Gastrocnemius medialis (tissue), 4 donors: ENCODE measurements around the gene TBC1D5. TPM values are rescaled to one million over a fixed set of nuclear protein-coding genes. Genes with fewer than 3 reads are reported as not detected.
"Not testable (repeated sequence)": the region's sequence is repeated elsewhere in the genome, so short reads cannot be mapped to it uniquely, and the experiment has no call there.

Experiments used
- ATAC-seq, 2 donors: fragments of 150-250 bp; one replicate each; pipeline ENCODE4 v1.9.1; 2016
- DNase-seq, 2 donors: peaks; one replicate each; pipeline ENCODE4 v3.0.0-alpha.2; 2019
- H3K27ac ChIP-seq, 4 donors: fragments of 200-600 bp; sonication (generic); 1 replicate in 1 of 4; 2 replicates in 3 of 4; pipeline ENCODE4 v1.5.1; 2016 to 2018; ENCODE audit warnings: mild to moderate bottlenecking in 2 of 4, moderate library complexity in 1 of 4
- H3K27me3 ChIP-seq, 3 donors: fragments of 200-600 bp; sonication (generic) in 2 of 3; 1 replicate in 1 of 3; 2 replicates in 2 of 3; pipeline versions ENCODE4 v1.5.1 to v1.6.0; 2016 to 2019; ENCODE audit warnings: mild to moderate bottlenecking in 1 of 3, moderate library complexity in 1 of 3
- H3K36me3 ChIP-seq, 2 donors: fragments of 200-600 bp; sonication (generic) in 1 of 2; one replicate each; pipeline ENCODE4 v1.5.1; 2017 to 2018
- H3K4me1 ChIP-seq, 2 donors: fragments of 200-600 bp; sonication (generic) in 1 of 2; one replicate each; pipeline ENCODE4 v1.5.1; 2016 to 2017; ENCODE audit warnings: mild to moderate bottlenecking in 2 of 2
- H3K4me3 ChIP-seq, 4 donors: fragments of 200-600 bp; sonication (generic) in 3 of 4; 1 replicate in 1 of 4; 2 replicates in 3 of 4; pipeline ENCODE4 v1.5.1; 2016 to 2019; ENCODE audit warnings: mild to moderate bottlenecking in 2 of 4
- H3K9me3 ChIP-seq, 3 donors: fragments of 200-600 bp; sonication (generic) in 2 of 3; 1 replicate in 1 of 3; 2 replicates in 2 of 3; pipeline ENCODE4 v1.5.1; 2016 to 2019
- POLR2A ChIP-seq, 2 donors: fragments of 450-650 bp; IDR thresholded peaks; one replicate each; pipeline ENCODE4 v1.6.1; 2017; ENCODE audit warnings: antibody characterized with exemption in 2 of 2, mild to moderate bottlenecking in 2 of 2, moderate library complexity in 2 of 2
- in situ Hi-C, 4 donors: fragments of 200-750 bp; cut with MboI; loops; one replicate each; pipeline versions ENCODE4 v1.15.0 to v1.8.0; 2017; ENCODE audit warnings: low sequenced_read_pairs in 4 of 4
- intact Hi-C: fragments of 100-400 bp; cut with DNase I; formaldehyde crosslinking; loops from one replicate; pipeline ENCODE4 v1.15.1; 2023; ENCODE audit warnings: low total_unique reads
- total RNA-seq, 4 donors: library from RNA; depleted of rRNA; stranded (reverse); fragments of >200 nt; gene quantifications; one replicate each; pipeline versions ENCODE4 v1.1.0 to v1.2.3, GENCODE V29; 2016
- TF ChIP-seq, protein P1 (sequence below), 5 experiments: fragments of 450-650 bp in 3 of 5; fragments of 200-600 bp in 2 of 5; sonication (generic) in 2 of 5; IDR thresholded peaks in 4 of 5; conservative IDR thresholded peaks in 1 of 5; 1 replicate in 4 of 5; 2 replicates in 1 of 5; pipeline ENCODE4 v1.5.1; 2016 to 2019; ENCODE audit warnings: antibody characterized with exemption in 5 of 5, mild to moderate bottlenecking in 3 of 5, moderate library complexity in 3 of 5

TBC1D5 gene
- total RNA-seq, 4 donors from 2014 or later, result 20.3 to 34.4 (median 27.1) TPM

DNA sequence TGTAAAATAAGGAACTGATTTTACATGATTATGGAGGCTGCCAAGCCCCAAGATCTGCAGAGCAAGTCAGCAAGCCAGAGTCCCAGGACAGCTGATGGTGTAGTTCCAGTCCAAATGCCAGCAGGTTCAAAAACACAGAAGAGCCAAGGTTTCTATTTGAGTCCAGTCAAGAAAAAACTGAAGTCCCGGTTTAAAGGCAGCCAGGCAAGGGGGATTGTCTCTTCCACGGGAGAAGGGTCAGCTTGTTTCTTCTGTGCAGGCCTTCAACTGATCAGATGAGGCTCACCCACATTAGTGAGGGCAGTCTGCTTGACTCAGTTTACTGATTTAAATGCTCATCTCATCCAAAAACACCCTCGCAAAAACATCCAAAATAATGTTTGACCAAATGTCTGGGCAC is 611.5 kb downstream of the TBC1D5 start:
- Histone ChIP-seq H3K36me3 (no peaks in the 10 kb centered on the region), H3K27ac (no peak overlapping the region), H3K4me3 (no peak overlapping the region), H3K9me3 (no peaks in the 10 kb centered on the region), H3K27me3 (no peaks in the 10 kb centered on the region), H3K4me1 (no peaks in the 10 kb centered on the region)
- ATAC-seq, result no peak
- intact Hi-C loops, result no loop called here
- TF ChIP-seq, protein P1, sequence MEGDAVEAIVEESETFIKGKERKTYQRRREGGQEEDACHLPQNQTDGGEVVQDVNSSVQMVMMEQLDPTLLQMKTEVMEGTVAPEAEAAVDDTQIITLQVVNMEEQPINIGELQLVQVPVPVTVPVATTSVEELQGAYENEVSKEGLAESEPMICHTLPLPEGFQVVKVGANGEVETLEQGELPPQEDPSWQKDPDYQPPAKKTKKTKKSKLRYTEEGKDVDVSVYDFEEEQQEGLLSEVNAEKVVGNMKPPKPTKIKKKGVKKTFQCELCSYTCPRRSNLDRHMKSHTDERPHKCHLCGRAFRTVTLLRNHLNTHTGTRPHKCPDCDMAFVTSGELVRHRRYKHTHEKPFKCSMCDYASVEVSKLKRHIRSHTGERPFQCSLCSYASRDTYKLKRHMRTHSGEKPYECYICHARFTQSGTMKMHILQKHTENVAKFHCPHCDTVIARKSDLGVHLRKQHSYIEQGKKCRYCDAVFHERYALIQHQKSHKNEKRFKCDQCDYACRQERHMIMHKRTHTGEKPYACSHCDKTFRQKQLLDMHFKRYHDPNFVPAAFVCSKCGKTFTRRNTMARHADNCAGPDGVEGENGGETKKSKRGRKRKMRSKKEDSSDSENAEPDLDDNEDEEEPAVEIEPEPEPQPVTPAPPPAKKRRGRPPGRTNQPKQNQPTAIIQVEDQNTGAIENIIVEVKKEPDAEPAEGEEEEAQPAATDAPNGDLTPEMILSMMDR (IDR thresholded peaks at IDR 0.05 in 4 of 5, conservative IDR thresholded peaks at IDR 0.05 in 1 of 5), result no peak
- TF ChIP-seq POLR2A (IDR thresholded peaks at IDR 0.05), result no peak
- no peak for DNase-seq
- in situ Hi-C loops, result no loop called here

DNA sequence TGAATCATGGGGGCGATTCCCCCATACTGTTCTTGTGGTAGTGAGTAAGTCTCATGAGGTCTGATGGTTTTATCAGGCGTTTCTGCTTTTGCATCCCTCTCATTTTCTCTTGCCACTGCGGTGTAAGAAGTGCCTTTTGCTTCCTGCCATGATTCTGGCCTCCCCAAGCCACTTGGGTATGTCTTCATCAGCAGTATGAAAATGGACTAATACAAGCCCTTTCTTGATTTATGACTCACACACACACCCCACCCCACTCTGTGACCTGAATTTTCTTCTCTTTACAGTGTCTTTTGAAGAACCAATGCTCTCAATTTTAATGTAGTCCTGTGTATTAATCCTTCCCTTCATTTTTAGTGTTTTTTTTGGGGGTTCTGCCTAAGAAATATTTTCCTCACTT is 612.9 kb downstream of the TBC1D5 start:
- Histone ChIP-seq H3K27ac (no peak overlapping the region), H3K36me3 (no peaks in the 10 kb centered on the region), H3K4me1 (no peaks in the 10 kb centered on the region), H3K4me3 (no peak overlapping the region), H3K27me3 (no peaks in the 10 kb centered on the region), H3K9me3 (no peaks in the 10 kb centered on the region)
- TF ChIP-seq, protein P1 (IDR thresholded peaks at IDR 0.05 in 4 of 5, conservative IDR thresholded peaks at IDR 0.05 in 1 of 5), result no peak
- TF ChIP-seq POLR2A (IDR thresholded peaks at IDR 0.05), result no peak
- intact Hi-C loops (no loop called here), in situ Hi-C loops (no loop called here)
- no peak for ATAC-seq
- no peak for DNase-seq

DNA sequence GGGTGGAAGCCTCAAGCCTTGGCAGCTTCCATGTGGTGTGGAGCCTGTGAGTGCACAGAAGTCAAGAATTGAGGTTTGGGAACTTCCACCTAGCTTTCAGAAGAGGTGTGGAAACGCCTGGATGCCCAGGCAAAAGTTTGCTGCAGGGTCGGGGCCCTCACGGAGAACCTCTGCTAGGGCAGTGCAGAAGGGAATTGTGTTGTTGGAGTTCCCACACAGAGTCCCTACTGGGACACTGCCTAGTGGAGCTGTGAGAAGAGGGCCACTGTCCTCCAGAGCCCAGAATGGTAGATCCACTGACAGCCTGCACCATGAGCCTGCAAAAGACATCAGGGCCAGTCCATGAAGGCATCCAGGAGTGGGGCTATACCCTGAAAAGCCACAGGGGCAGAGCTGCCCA is 613.8 kb downstream of the TBC1D5 start:
- ATAC-seq, H3K36me3 ChIP-seq, in situ Hi-C loops, intact Hi-C loops, DNase-seq, H3K4me1 ChIP-seq, H3K4me3 ChIP-seq, H3K9me3 ChIP-seq, H3K27ac ChIP-seq, H3K27me3 ChIP-seq: not testable (repeated sequence)

DNA sequence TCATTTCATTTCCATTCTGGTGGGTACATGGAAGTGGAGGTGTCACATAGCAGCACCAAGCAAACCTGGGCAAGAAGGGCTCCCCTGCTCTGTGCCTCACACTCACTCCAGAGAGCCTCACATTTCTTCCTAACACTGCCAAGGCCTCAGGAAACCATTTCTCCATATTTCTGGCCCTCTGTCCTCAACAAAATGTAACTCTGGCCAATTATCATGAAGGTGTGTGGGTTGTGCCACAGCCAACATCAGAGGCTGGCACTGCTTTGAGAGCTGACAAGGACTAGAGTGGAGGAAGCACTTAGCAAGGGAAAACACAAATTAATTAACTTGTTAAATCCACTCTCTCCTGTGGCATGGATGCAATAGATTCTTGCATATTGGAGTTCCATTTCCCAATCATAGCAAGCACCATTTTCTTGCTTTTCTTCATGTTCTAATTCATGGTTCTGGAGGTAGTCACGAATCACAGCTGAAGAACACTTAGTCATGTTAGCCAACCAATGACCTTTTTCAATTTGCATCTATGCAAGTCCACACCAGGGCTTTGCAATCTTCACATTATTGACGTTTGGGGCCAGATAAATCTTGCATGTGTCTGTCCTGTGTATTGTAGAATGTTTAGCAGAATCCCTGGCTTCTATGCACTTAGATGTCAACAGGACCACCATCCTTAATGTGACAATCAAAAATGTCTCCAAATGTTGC is 616.5 kb downstream of the TBC1D5 start:
- Histone ChIP-seq H3K4me3 (no peak overlapping the region), H3K27ac (no peak overlapping the region), H3K36me3 (no peaks in the 10 kb centered on the region), H3K4me1 (no peaks in the 10 kb centered on the region), H3K9me3 (no peaks in the 10 kb centered on the region), H3K27me3 (no peaks in the 10 kb centered on the region)
- intact Hi-C loops, result no loop called here
- DNase-seq (no peak), ATAC-seq (no peak)
- in situ Hi-C loops, result no loop called here
- TF ChIP-seq, protein P1 (IDR thresholded peaks at IDR 0.05 in 4 of 5, conservative IDR thresholded peaks at IDR 0.05 in 1 of 5), result no peak
- no peak for TF ChIP-seq POLR2A (IDR thresholded peaks at IDR 0.05)

DNA sequence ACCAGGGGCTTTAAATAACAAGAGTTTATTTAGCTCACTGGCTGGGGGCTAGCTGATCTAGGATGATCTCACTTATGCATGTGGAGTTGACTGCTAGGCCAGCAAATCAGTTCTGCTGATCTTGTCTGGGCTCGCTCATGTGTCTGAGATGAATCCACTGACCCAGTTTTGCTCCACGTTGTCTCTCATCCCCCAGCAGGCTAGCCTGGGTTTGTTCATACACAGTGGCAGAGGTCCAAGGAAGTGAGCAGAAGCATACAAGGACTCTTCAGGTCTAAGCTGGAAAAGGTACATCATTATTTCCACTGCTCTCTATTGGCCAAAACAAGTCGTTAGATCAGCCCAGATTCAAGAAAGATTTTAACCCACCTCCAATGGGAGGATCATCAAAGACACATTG is 619.7 kb downstream of the TBC1D5 start:
- Histone ChIP-seq H3K36me3 (no peaks in the 10 kb centered on the region), H3K9me3 (no peaks in the 10 kb centered on the region), H3K4me1 (no peaks in the 10 kb centered on the region), H3K27me3 (no peaks in the 10 kb centered on the region), H3K4me3 (no peak overlapping the region), H3K27ac (no peak overlapping the region)
- in situ Hi-C loops (no loop called here), intact Hi-C loops (no loop called here)
- DNase-seq (no peak), ATAC-seq (no peak)
- TF ChIP-seq POLR2A (IDR thresholded peaks at IDR 0.05), result no peak
- TF ChIP-seq, protein P1 (IDR thresholded peaks at IDR 0.05 in 4 of 5, conservative IDR thresholded peaks at IDR 0.05 in 1 of 5), result no peak
